HG03159 (cell line): ENCODE measurements around the gene PRR19.
A peak's percentile ranks its signal among the peaks of the same experiment; 100 is the strongest.

Experiments used
- ATAC-seq: cut with Tn5 transposase; IDR thresholded peaks from one replicate; pipeline ENCODE4 v1.9.1; 2021; ENCODE audit warnings: mild to moderate bottlenecking, moderate library complexity; ENCODE audit not compliant: unreplicated experiment

The PRR19 gene

GRCh38 chr19:42281827-42282762 lies 19.8 kb upstream of the PRR19 start:
- no peak for ATAC-seq

DNA sequence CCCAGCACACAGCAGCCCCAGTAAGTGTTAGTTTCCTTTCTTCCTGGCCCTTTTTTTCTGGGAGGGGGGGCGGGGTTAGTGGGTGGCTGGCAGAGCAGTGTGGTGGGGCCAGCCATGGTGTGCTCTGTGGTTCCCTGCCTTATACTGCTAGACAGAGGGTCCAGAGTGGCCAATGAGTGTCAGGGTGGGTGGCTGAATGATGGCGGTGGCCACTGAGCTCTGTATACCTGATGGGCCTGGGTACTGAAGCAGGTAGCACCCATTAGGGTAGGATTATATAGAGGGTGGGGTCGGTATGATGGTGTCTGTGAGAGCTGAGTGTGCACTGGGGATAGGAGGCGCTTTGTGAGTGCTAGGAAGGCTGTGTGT lies 19.1 kb upstream of the PRR19 start:
- no peak for ATAC-seq

GRCh38 chr19:42283188-42284065 lies 18.5 kb upstream of the PRR19 start:
- peak; percentile 42 for ATAC-seq

DNA sequence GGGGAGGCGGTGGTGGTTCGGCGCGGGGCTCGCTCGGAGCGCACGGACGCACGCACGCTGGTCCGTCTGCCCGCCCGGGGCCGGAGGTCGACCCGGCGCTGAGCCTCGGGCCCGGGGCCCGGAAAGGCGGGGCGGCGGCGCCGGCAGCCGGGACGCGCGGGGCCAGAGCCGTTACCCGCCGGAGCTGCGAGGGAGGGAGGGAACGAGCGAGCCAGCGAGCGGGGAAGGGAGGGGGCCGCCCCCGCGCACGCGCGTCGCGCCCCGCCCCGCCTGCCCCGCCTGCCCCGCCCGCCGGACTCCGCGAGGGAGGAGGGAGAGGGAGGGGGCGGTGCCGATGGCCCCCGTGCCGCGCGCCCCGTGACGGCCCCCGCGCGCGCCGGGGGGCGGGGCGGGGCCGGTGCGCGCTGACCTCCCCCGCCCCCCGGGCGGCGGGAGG lies 17.8 kb upstream of the PRR19 start:
- ATAC-seq: peak; percentile 26

GRCh38 chr19:42284591-42285341 lies 17.2 kb upstream of the PRR19 start:
- ATAC-seq: no peak

GRCh38 chr19:42285541-42285941 lies 16.4 kb upstream of the PRR19 start:
- no peak for ATAC-seq

GRCh38 chr19:42285988-42286348 lies 16.0 kb upstream of the PRR19 start:
- no peak for ATAC-seq

DNA sequence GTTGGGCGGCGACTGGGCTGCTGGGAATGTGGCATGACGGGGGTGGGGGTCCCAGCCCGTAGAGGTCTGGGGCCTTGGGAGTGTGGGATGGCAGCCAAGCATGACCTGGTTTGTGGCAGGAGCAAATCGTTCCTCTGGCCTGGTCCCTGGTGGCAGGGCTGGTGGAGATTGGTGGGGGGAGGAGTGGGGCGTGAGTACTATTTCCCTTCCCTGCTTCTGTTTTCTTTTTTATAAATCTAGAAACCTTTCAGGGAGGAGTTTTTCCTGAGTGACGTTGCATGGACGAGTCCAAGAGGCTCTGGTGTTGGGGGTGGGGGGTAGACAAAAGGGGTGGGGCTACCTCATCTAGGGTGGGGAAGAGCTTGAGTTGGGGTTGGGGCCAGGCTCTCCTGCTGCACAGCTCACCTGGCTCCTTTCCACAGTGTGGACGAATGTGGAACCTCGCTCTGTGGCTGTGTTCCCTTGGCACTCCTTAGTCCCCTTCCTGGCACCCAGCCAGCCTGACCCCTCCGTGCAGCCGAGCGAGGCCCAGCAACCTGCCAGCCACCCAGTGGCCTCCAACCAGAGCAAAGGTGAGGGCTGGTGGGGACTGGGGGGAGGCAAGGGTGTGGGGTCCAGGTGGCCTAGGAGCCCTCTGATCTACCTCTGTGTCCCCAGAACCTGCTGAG lies 15.4 kb upstream of the PRR19 start:
- no peak for ATAC-seq

GRCh38 chr19:42287017-42287826 lies 14.7 kb upstream of the PRR19 start:
- ATAC-seq: no peak

- no peak for ATAC-seq
These were observed 14.2 kb upstream of the PRR19 start for GRCh38 chr19:42287827-42288107.

DNA sequence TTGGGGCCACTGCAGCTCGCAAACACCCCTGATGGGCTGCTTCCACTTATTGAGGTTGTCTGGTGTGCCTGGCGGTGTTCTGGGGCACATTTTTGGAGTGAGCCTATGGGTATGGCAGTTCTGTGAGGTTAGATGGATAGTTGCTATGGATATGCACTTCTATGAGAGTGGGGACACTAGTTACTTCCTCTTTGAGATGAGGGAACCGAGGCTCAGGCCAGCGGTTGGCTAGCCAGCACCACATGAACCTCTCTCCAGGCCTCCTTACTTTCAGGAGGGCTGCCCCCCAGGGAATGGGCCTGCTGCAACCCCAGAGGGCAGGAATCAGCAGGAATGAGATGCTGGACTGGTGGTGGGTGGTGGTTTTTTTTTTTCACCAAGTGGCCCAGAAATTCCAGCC lies 13.5 kb upstream of the PRR19 start:
- ATAC-seq: no peak

DNA sequence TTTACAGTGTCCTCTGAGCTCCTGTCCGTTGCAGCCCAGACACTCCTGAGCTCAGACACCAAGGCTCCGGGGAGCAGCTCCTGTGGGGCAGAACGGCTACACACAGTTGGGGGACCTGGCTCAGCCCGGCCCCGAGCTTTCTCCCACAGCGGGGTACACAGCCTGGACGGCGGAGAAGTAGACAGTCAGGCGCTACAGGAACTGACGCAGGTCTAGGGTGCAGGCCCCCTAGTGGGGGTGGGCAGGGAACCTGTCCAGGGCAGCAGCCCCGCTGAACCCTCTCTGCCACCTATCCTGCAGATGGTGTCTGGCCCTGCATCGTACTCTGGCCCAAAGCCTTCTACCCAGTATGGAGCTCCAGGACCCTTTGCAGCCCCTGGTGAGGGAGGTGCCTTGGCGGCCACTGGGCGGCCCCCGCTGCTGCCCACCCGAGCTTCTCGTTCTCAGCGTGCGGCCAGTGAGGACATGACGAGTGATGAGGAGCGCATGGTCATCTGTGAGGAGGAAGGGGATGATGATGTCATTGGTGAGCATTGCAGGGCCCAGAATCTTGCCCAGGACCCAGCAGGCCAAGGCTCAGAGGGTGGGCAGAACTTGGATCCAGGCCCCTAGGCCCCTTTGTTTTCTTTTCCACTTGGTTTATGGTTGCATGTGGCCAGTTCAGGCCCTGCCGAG lies 12.9 kb upstream of the PRR19 start:
- ATAC-seq: no peak

GRCh38 chr19:42289556-42290041 lies 12.3 kb upstream of the PRR19 start:
- ATAC-seq: no peak

DNA sequence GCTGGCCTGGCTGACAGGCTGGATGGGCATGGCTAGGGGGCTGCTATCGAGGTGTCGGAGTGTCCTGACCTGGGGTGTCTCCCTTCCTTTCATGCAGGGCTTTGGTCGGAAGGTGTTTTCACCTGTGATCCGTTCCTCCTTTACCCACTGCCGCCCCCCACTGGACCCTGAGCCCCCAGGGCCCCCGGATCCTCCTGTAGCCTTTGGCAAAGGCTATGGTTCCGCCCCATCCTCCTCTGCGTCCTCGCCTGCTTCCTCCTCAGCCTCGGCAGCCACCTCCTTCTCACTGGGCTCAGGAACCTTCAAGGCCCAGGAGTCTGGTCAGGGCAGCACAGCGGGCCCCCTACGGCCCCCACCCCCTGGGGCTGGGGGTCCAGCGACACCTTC lies 11.8 kb upstream of the PRR19 start:
- ATAC-seq: no peak

DNA sequence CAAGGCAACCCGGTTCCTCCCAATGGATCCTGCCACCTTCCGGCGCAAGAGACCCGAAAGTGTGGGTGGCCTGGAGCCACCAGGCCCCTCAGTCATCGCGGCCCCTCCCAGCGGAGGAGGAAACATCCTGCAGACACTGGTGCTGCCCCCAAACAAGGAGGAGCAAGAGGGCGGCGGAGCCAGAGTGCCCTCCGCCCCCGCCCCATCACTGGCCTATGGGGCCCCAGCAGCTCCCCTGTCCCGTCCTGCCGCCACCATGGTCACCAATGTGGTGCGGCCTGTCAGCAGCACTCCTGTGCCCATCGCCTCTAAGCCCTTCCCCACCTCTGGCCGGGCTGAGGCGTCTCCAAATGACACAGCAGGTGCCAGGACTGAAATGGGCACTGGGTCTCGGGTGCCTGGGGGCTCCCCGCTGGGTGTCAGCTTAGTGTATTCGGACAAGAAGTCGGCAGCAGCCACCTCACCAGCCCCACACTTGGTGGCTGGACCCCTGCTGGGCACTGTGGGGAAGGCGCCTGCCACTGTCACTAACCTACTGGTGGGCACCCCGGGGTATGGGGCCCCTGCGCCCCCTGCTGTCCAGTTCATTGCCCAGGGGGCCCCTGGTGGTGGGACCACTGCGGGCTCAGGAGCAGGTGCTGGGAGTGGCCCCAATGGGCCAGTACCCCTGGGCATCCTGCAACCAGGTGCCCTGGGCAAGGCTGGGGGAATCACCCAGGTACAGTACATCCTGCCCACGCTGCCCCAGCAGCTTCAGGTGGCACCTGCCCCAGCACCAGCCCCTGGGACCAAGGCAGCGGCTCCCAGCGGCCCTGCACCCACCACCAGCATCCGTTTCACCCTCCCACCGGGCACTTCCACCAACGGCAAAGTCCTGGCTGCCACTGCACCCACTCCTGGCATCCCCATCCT lies 11.2 kb upstream of the PRR19 start:
- no peak for ATAC-seq

GRCh38 chr19:42291435-42291810 lies 10.5 kb upstream of the PRR19 start:
- no peak for ATAC-seq

GRCh38 chr19:42292042-42292960 lies 9.6 kb upstream of the PRR19 start:
- no peak for ATAC-seq
